DMS79 (cell line): Measurements from ENCODE around the gene ANKZF1.

Experiments
- DNase-seq: peaks from one replicate; lab custom pipeline; 2025; lab: John Stamatoyannopoulos, UW

The ANKZF1 gene

GRCh38 chr2:219281588-219281987 lies 52.0 kb downstream of the ANKZF1 start:
- no peak for DNase-seq

- no peak for DNase-seq
These were observed 52.8 kb downstream of the ANKZF1 start for GRCh38 chr2:219282375-219282774.

- no peak for DNase-seq
These were observed 53.5 kb downstream of the ANKZF1 start for GRCh38 chr2:219282943-219283581.

- no peak for DNase-seq
These were observed 55.1 kb downstream of the ANKZF1 start for GRCh38 chr2:219284501-219285372.

DNA sequence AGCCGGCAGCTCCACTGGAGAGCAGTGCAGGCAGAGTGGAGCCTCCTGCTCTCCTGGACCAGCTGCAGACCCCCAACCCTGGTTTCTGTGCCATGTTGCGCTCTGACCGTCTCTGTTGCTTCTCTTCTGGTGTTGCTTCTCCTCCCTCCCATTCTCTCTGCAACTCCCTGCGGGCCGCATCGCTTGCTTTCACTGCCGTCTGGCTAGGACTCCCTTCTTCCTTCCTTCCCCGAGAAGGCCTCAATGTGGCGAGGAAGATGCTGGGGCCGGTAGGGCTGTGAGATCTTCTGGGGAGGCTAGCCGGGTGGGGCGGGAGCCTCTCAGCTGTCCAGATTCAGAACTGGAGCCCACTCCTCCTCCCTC lies 55.7 kb downstream of the ANKZF1 start:
- no peak for DNase-seq

- no peak for DNase-seq
These were observed 56.4 kb downstream of the ANKZF1 start for GRCh38 chr2:219285894-219286425.
